GM18868 (cell line): ENCODE measurements around the gene CENPS.

Source experiments
- ATAC-seq: cut with Tn5 transposase; IDR thresholded peaks from one replicate; pipeline ENCODE4 v1.9.1; 2021; ENCODE audit warnings: mild to moderate bottlenecking, moderate library complexity; ENCODE audit not compliant: unreplicated experiment

Gene CENPS

GRCh38 chr1:10489291-10490055 is 59.2 kb downstream of the CENPS start:
- ATAC-seq = no peak

- ATAC-seq = no peak
Observed at GRCh38 chr1:10490286-10490970, 60.2 kb downstream of the CENPS start.
